Sigmoid colon (tissue), 4 donors: ENCODE data around the gene TBC1D23.

ENCODE experiments used
- POLR2A ChIP-seq, 2 donors: fragments of 450-650 bp; IDR thresholded peaks; one replicate each; pipeline ENCODE4 v1.6.1; 2016; ENCODE audit warnings: antibody characterized with exemption in 2 of 2, mild to moderate bottlenecking in 2 of 2, moderate library complexity in 2 of 2
- POLR2AphosphoS5 ChIP-seq, 4 donors: sonication (generic); formaldehyde crosslinking; IDR thresholded peaks; one replicate each; pipeline ENCODE4 v1.6.1; 2017; ENCODE audit warnings: antibody characterized with exemption in 4 of 4
- TF ChIP-seq, protein P1 (sequence below), 4 experiments: fragments of 450-650 bp in 3 of 4; fragments of 200-600 bp in 1 of 4; IDR thresholded peaks; one replicate each; pipeline ENCODE4 v1.5.1; 2016 to 2019; ENCODE audit warnings: antibody characterized with exemption in 4 of 4, mild to moderate bottlenecking in 3 of 4, moderate library complexity in 2 of 4

DNA sequence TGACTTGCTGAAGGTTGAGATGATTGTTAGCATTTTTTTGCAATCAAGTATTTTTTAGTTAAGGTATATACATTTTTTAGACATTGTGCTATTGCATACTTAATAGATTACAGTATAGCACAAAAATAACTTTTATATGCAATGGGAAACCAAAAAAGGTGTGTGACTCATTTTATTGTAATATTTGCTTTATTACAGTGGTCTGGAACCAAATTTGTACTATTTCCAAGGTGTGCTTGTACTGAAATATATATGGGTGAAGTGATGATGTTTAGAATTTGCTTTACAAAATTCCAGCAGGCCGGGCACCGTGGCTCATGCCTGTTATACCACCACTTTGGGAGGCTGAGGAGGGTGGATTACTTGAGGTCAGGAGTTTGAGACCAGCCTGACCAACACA, 29.1 kb upstream of the TBC1D23 start:
- TF ChIP-seq POLR2A (IDR thresholded peaks at IDR 0.05) (no peak), POLR2AphosphoS5 (IDR thresholded peaks at IDR 0.05) (no peak)
- TF ChIP-seq, protein P1, sequence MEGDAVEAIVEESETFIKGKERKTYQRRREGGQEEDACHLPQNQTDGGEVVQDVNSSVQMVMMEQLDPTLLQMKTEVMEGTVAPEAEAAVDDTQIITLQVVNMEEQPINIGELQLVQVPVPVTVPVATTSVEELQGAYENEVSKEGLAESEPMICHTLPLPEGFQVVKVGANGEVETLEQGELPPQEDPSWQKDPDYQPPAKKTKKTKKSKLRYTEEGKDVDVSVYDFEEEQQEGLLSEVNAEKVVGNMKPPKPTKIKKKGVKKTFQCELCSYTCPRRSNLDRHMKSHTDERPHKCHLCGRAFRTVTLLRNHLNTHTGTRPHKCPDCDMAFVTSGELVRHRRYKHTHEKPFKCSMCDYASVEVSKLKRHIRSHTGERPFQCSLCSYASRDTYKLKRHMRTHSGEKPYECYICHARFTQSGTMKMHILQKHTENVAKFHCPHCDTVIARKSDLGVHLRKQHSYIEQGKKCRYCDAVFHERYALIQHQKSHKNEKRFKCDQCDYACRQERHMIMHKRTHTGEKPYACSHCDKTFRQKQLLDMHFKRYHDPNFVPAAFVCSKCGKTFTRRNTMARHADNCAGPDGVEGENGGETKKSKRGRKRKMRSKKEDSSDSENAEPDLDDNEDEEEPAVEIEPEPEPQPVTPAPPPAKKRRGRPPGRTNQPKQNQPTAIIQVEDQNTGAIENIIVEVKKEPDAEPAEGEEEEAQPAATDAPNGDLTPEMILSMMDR (IDR thresholded peaks at IDR 0.05): no peak
